H1 (cell line): ENCODE measurements around the gene POMT2. TPM values are rescaled to one million over a fixed set of nuclear protein-coding genes. Genes with fewer than 3 reads are reported as not detected.

Source experiments
- CTCF ChIA-PET: fragments of 300-600 bp; sonication (Branson Sonifier 250); formaldehyde crosslinking; loops from one replicate; lab custom pipeline; 2021; ENCODE audit not compliant: partially characterized antibody; lab: Charles Lee
- POLR2A ChIA-PET: fragments of 300-600 bp; sonication (Branson Sonifier 250); formaldehyde crosslinking; loops from one replicate; lab custom pipeline; 2021; ENCODE audit warnings: inconsistent platforms; ENCODE audit not compliant: partially characterized antibody; lab: Charles Lee
- DNase-seq, 2 experiments: peaks; one replicate each; pipeline versions ENCODE4 v3.0.0 to v3.0.0-alpha.2; 2010 to 2022; ENCODE audit warnings: low spot score in 2 of 2, low read depth in 1 of 2, mixed read lengths in 1 of 2
- FAIRE-seq: peaks from 2 replicates; lab custom pipeline; 2011; peaks lifted over from hg19 to GRCh38; lab: Jason Lieb, UNC
- H2AFZ ChIP-seq: 2 replicates; pipeline ENCODE4 v1.8.1; 2012; ENCODE audit warnings: low read length, inconsistent platforms
- H2AK5ac ChIP-seq: 2 replicates; pipeline ENCODE4 v1.6.1; 2013; ENCODE audit warnings: low read depth, low read length
- H2BK120ac ChIP-seq: replicated peaks from 2 replicates; pipeline ENCODE3; 2013; ENCODE audit warnings: low read depth, low read length, inconsistent platforms
- H2BK12ac ChIP-seq: 2 replicates; pipeline ENCODE4 v1.6.1; 2013; ENCODE audit warnings: low read depth, low read length
- H2BK15ac ChIP-seq: 2 replicates; pipeline ENCODE4 v1.6.1; 2013; ENCODE audit warnings: low read length
- H2BK20ac ChIP-seq: 2 replicates; pipeline ENCODE4 v1.6.1; 2013; ENCODE audit warnings: low read length
- H2BK5ac ChIP-seq: 2 replicates; pipeline ENCODE4 v1.6.1; 2013; ENCODE audit warnings: low read depth, low read length
- H3K14ac ChIP-seq: 2 replicates; pipeline ENCODE4 v1.6.1; 2013; ENCODE audit warnings: inconsistent platforms; ENCODE audit not compliant: insufficient read length
- H3K18ac ChIP-seq: 2 replicates; pipeline ENCODE4 v1.6.1; 2013; ENCODE audit warnings: low read length; ENCODE audit errors: extremely low read depth
- H3K23ac ChIP-seq: 2 replicates; pipeline ENCODE4 v1.6.1; 2013; ENCODE audit warnings: inconsistent platforms; ENCODE audit not compliant: insufficient read length
- H3K23me2 ChIP-seq: 2 replicates; pipeline ENCODE4 v1.6.1; 2013; ENCODE audit warnings: low read depth, low read length
- H3K27ac ChIP-seq: 2 replicates; pipeline ENCODE4 v1.6.1; 2011; ENCODE audit warnings: low read depth, low read length, inconsistent platforms
- H3K27me3 ChIP-seq, 4 experiments: replicated peaks in 1 of 4; 1 replicate in 1 of 4; 2 replicates in 3 of 4; pipeline versions ENCODE4 v1.6.1 to v1.8.1; 2011 to 2013; ENCODE audit warnings: low read length in 3 of 4, mild to moderate bottlenecking in 3 of 4, inconsistent platforms in 2 of 4, mixed read lengths in 2 of 4, moderate library complexity in 1 of 4; ENCODE audit not compliant: control insufficient read depth in 3 of 4, insufficient read depth in 3 of 4; ENCODE audit errors: extremely low read depth in 1 of 4
- H3K36me3 ChIP-seq, 4 experiments: 2 replicates each; pipeline versions ENCODE4 v1.6.1 to v1.8.1; 2011 to 2013; ENCODE audit warnings: mild to moderate bottlenecking in 4 of 4, low read length in 3 of 4, moderate library complexity in 2 of 4, control low read depth in 1 of 4, inconsistent platforms in 1 of 4; ENCODE audit not compliant: insufficient read depth in 4 of 4, control insufficient read depth in 2 of 4
- H3K4ac ChIP-seq: replicated peaks from 2 replicates; pipeline ENCODE3; 2013; ENCODE audit warnings: low read length, low read depth, mixed read lengths, inconsistent platforms; ENCODE audit not compliant: insufficient read length
- H3K4me1 ChIP-seq, 4 experiments: replicated peaks in 1 of 4; 1 replicate in 1 of 4; 2 replicates in 3 of 4; pipeline versions ENCODE4 v1.6.1 to v1.8.1; 2011 to 2013; ENCODE audit warnings: low read length in 3 of 4, inconsistent platforms in 2 of 4, mixed read lengths in 1 of 4; ENCODE audit not compliant: insufficient read depth in 4 of 4, control insufficient read depth in 3 of 4
- H3K4me2 ChIP-seq, 2 experiments: 2 replicates each; pipeline versions ENCODE4 v1.6.1 to v1.8.1; 2011 to 2013; ENCODE audit warnings: low read depth in 2 of 2, low read length in 2 of 2, control low read depth in 1 of 2, inconsistent platforms in 1 of 2, mild to moderate bottlenecking in 1 of 2; ENCODE audit not compliant: insufficient read depth in 1 of 2
- H3K4me3 ChIP-seq, 4 experiments: fragments of 200-600, 300-600 bp in 1 of 4; sonication (generic), shearing (Covaris generic), sonication (Bioruptor Twin) in 1 of 4; 2 replicates each; pipeline versions ENCODE4 v1.5.1 to v1.8.1; 2011 to 2016; ENCODE audit warnings: low read length in 4 of 4, low read depth in 3 of 4, control low read depth in 2 of 4, inconsistent platforms in 2 of 4, mild to moderate bottlenecking in 2 of 4, mixed read lengths in 1 of 4, moderate library complexity in 1 of 4; ENCODE audit not compliant: insufficient read depth in 2 of 4; ENCODE audit errors: extremely low read depth in 1 of 4
- H3K56ac ChIP-seq: replicated peaks from 2 replicates; pipeline ENCODE3; 2013; ENCODE audit warnings: low read depth, mild to moderate bottlenecking, mixed read lengths, low read length, inconsistent platforms; ENCODE audit not compliant: insufficient read length
- H3K79me1 ChIP-seq: 2 replicates; pipeline ENCODE4 v1.6.1; 2013; ENCODE audit warnings: low read depth, low read length, control low read depth
- H3K79me2 ChIP-seq, 2 experiments: 2 replicates each; pipeline versions ENCODE4 v1.6.1 to v1.8.1; 2012 to 2013; ENCODE audit warnings: low read length in 2 of 2, mild to moderate bottlenecking in 2 of 2, inconsistent platforms in 1 of 2; ENCODE audit not compliant: insufficient read depth in 2 of 2, control insufficient read depth in 1 of 2
- H3K9ac ChIP-seq, 4 experiments: replicated peaks in 1 of 4; 1 replicate in 1 of 4; 2 replicates in 3 of 4; pipeline versions ENCODE4 v1.6.1 to v1.8.1; 2011 to 2013; ENCODE audit warnings: low read depth in 3 of 4, low read length in 3 of 4, control low read depth in 2 of 4, mild to moderate bottlenecking in 2 of 4, moderate library complexity in 2 of 4, inconsistent platforms in 1 of 4; ENCODE audit errors: extremely low read depth in 1 of 4
- H3K9me3 ChIP-seq, 2 experiments: 2 replicates each; pipeline versions ENCODE4 v1.6.1 to v1.8.1; 2012 to 2013; ENCODE audit warnings: mild to moderate bottlenecking in 2 of 2, moderate library complexity in 2 of 2, control low read depth in 1 of 2, inconsistent platforms in 1 of 2, low read depth in 1 of 2, low read length in 1 of 2, mixed read lengths in 1 of 2; ENCODE audit not compliant: insufficient read depth in 2 of 2
- H4K20me1 ChIP-seq, 2 experiments: replicated peaks in 1 of 2; 2 replicates each; pipeline versions ENCODE3 to v1.8.1; 2011 to 2013; ENCODE audit warnings: inconsistent platforms in 2 of 2, low read length in 2 of 2, mild to moderate bottlenecking in 1 of 2; ENCODE audit not compliant: insufficient read depth in 2 of 2, control insufficient read depth in 1 of 2
- H4K5ac ChIP-seq: 2 replicates; pipeline ENCODE4 v1.6.1; 2013; ENCODE audit warnings: low read length, low read depth, mixed read lengths, inconsistent platforms; ENCODE audit not compliant: insufficient read length
- H4K8ac ChIP-seq: 2 replicates; pipeline ENCODE4 v1.8.0; 2013; ENCODE audit warnings: mild to moderate bottlenecking, moderate library complexity, low read length, inconsistent platforms; ENCODE audit not compliant: insufficient read depth; ENCODE audit errors: extremely low read depth
- H4K91ac ChIP-seq: replicated peaks from 2 replicates; pipeline ENCODE3; 2013; ENCODE audit warnings: low read length, mixed read lengths, inconsistent platforms; ENCODE audit not compliant: insufficient read length
- HDAC2 ChIP-seq, 2 experiments: fragments of 300-600 bp in 1 of 2; sonication (generic) in 1 of 2; IDR thresholded peaks; 2 replicates each; pipeline ENCODE4 v1.6.1; 2011 to 2012; ENCODE audit warnings: low read depth in 2 of 2, low read length in 2 of 2, mild to moderate bottlenecking in 2 of 2, moderate library complexity in 2 of 2, borderline replicate concordance in 1 of 2, inconsistent platforms in 1 of 2
- POU5F1 ChIP-seq: IDR thresholded peaks from 2 replicates; pipeline ENCODE4 v1.6.1; 2011; ENCODE audit warnings: low read depth, mild to moderate bottlenecking, low read length, moderate library complexity
- WGBS, 2 experiments: shearing (Covaris generic) in 1 of 2; methylation state at CpG; one replicate each; pipeline versions ENCODE4 v1.1.6 to v1.1.7; 2013 to 2015; ENCODE audit warnings: low lambda C conversion rate in 2 of 2, mixed read lengths in 2 of 2, inconsistent platforms in 1 of 2, low coverage in 1 of 2, missing lambda C conversion rate in 1 of 2; ENCODE audit not compliant: insufficient replicate concordance in 2 of 2, insufficient coverage in 1 of 2, insufficient read length in 1 of 2; ENCODE audit errors: extremely low coverage in 1 of 2, missing lambda C conversion rate in 1 of 2; 5-methylcytosine and 5-hydroxymethylcytosine counted together
- polyA plus RNA-seq, 7 experiments: library from polyadenylated mRNA; depleted of rRNA in 3 of 7; stranded (reverse) in 5 of 7; unstranded in 2 of 7; fragments of >200 nt in 5 of 7; fragments of 200-250 nt in 2 of 7; gene quantifications; 1 replicate in 5 of 7; 2 replicates in 1 of 7; 4 replicates in 1 of 7; pipeline versions ENCODE4 v1.2.1 to v1.2.3, GENCODE V29; 2011 to 2013; ENCODE audit warnings: missing spikeins in 2 of 7, mixed read lengths in 2 of 7
- total RNA-seq: library from RNA; stranded (reverse); fragmentation: NEBNext Ultra II Directional; extraction: Animal tissue kit (Norgen Biotek cat#: 25700); gene quantifications from 2 replicates; pipeline ENCODE4 v1.2.1, GENCODE V29; 2021
- TF ChIP-seq, protein P1 (sequence below), 3 experiments: IDR thresholded peaks; 1 replicate in 2 of 3; 2 replicates in 1 of 3; pipeline versions ENCODE4 v1.5.1 to v1.6.1; 2011; ENCODE audit warnings: low read length in 3 of 3, mild to moderate bottlenecking in 3 of 3, inconsistent platforms in 2 of 3, low read depth in 1 of 3, moderate library complexity in 1 of 3; ENCODE audit not compliant: insufficient read depth in 1 of 3; ENCODE audit errors: control extremely low read depth in 1 of 3

POMT2 gene
- total and polyA plus RNA-seq, 2 of the 8 experiments (the other 6 are each of a cell fraction or from before 2014, with no cell fraction given), result 20.8 to 44.9 TPM

GRCh38 chr14:77347751-77348150 lies 27.1 kb upstream of the POMT2 start:
- H3K9me3 ChIP-seq, result no peaks in the 10 kb centered on the region
- no peaks in the 10 kb centered on the region for H3K79me1 ChIP-seq
- H3K4me2 ChIP-seq, result no peak overlapping the region
- H2BK12ac ChIP-seq, result no peak overlapping the region
- no peak overlapping the region for H4K8ac ChIP-seq
- peaks cover 0 to 6% (median 0%) of the 10 kb centered on the region in 4 experiments; a peak in 2 of 8 replicates for H3K36me3 ChIP-seq
- H3K23me2 ChIP-seq, result no peaks in the 10 kb centered on the region
- H4K20me1 ChIP-seq, result no peaks in the 10 kb centered on the region
- no peak for FAIRE-seq
- no peak overlapping the region for H3K18ac ChIP-seq
- H3K4me1 ChIP-seq, result peaks cover 2 to 7% (median 4%) of the 10 kb centered on the region in 4 experiments; a peak in 5 of 7 replicates
- no peak overlapping the region for H2BK120ac ChIP-seq
- WGBS, 2 experiments, result 95% methylated on average over 3 of the region's 3 CpGs; no CpG with 5 or more reads in 1 of the 2 experiments
- H2AFZ ChIP-seq, result no peak overlapping the region
- CTCF ChIA-PET, result no interaction called here
- H4K5ac ChIP-seq, result no peak overlapping the region
- no peak for DNase-seq
- no peak overlapping the region for H3K56ac ChIP-seq
- H3K4ac ChIP-seq, result no peak overlapping the region
- no peak overlapping the region for H3K14ac ChIP-seq
- no peak overlapping the region for H3K9ac ChIP-seq
- H3K79me2 ChIP-seq, result no peaks in the 10 kb centered on the region
- H4K91ac ChIP-seq, result no peak overlapping the region
- no peak overlapping the region for H2BK15ac ChIP-seq
- H3K27me3 ChIP-seq, result no peaks in the 10 kb centered on the region
- no peak overlapping the region for H2BK5ac ChIP-seq
- no peak overlapping the region for H2BK20ac ChIP-seq
- H3K27ac ChIP-seq, result no peak overlapping the region
- no peak overlapping the region for H3K4me3 ChIP-seq
- H2AK5ac ChIP-seq, result no peak overlapping the region
- TF ChIP-seq, protein P1, sequence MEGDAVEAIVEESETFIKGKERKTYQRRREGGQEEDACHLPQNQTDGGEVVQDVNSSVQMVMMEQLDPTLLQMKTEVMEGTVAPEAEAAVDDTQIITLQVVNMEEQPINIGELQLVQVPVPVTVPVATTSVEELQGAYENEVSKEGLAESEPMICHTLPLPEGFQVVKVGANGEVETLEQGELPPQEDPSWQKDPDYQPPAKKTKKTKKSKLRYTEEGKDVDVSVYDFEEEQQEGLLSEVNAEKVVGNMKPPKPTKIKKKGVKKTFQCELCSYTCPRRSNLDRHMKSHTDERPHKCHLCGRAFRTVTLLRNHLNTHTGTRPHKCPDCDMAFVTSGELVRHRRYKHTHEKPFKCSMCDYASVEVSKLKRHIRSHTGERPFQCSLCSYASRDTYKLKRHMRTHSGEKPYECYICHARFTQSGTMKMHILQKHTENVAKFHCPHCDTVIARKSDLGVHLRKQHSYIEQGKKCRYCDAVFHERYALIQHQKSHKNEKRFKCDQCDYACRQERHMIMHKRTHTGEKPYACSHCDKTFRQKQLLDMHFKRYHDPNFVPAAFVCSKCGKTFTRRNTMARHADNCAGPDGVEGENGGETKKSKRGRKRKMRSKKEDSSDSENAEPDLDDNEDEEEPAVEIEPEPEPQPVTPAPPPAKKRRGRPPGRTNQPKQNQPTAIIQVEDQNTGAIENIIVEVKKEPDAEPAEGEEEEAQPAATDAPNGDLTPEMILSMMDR (IDR thresholded peaks at IDR 0.05; ENCODE audit: control extremely low read depth in 1 of 3, insufficient read depth in 1 of 3, low read depth in 1 of 3, low read length in 3 of 3), result no peak
- TF ChIP-seq POU5F1 (no peak), HDAC2 (IDR thresholded peaks at IDR 0.05; ENCODE audit: borderline replicate concordance in 1 of 2, low read depth in 2 of 2, low read length in 2 of 2) (no peak)
- POLR2A ChIA-PET, result interaction anchor here (0.6 kb wide), 1 partner anchor 11 kb away, joined by 3 read pairs; no protein-coding TSS in a partner anchor
- no peak overlapping the region for H3K23ac ChIP-seq
